SK-N-SH treated with all-trans-retinoic acid at 6 μM for 48 hours (cell line): Measurements from ENCODE around the gene NUP214.

Experiments
- CSDC2 ChIP-seq: fragments of 250-450 bp; sonication (Bioruptor Pico); IDR thresholded peaks from 2 replicates; pipeline ENCODE4 v1.5.0; 2020; ENCODE audit warnings: mild to moderate bottlenecking, moderate library complexity
- RARB ChIP-seq: fragments of 250-450 bp; sonication (Bioruptor Pico); IDR thresholded peaks from 2 replicates; pipeline ENCODE4 v1.8.0; 2021; ENCODE audit warnings: mild to moderate bottlenecking, moderate library complexity
- ZC3H10 ChIP-seq: fragments of 250-450 bp; sonication (Bioruptor Pico); IDR thresholded peaks from 2 replicates; pipeline ENCODE4 v1.5.1; 2021; ENCODE audit warnings: mild to moderate bottlenecking, moderate library complexity
- ZFP3 ChIP-seq: fragments of 250-450 bp; sonication (Bioruptor Pico); IDR thresholded peaks from 2 replicates; pipeline ENCODE4 v1.5.0; 2020; ENCODE audit warnings: mild to moderate bottlenecking, moderate library complexity
- ZNF565 ChIP-seq: fragments of 450-650 bp; formaldehyde crosslinking; conservative IDR thresholded peaks from 2 replicates; pipeline ENCODE4 v1.5.0; 2020; ENCODE audit warnings: low read depth, mild to moderate bottlenecking, moderate library complexity

GRCh38 chr9:131105952-131106351 is 19.4 kb upstream of the NUP214 start:
- TF ChIP-seq RARB (no peak), ZFP3 (CRISPR knock-in tag) (no peak), CSDC2 (CRISPR knock-in tag) (no peak), ZNF565 (CRISPR knock-in tag) (no peak), ZC3H10 (no peak)
